ENCODE data around the gene SLC49A3. TPM values are rescaled to one million over a fixed set of nuclear protein-coding genes. Genes with fewer than 3 reads are reported as not detected.
"Not testable (repeated sequence)": the region's sequence is repeated elsewhere in the genome, so short reads cannot be mapped to it uniquely, and the experiment has no call there.

Gene SLC49A3
- polyA plus RNA-seq, 3 donors, result 9.5 to 29.8 (median 11.1) TPM

DNA sequence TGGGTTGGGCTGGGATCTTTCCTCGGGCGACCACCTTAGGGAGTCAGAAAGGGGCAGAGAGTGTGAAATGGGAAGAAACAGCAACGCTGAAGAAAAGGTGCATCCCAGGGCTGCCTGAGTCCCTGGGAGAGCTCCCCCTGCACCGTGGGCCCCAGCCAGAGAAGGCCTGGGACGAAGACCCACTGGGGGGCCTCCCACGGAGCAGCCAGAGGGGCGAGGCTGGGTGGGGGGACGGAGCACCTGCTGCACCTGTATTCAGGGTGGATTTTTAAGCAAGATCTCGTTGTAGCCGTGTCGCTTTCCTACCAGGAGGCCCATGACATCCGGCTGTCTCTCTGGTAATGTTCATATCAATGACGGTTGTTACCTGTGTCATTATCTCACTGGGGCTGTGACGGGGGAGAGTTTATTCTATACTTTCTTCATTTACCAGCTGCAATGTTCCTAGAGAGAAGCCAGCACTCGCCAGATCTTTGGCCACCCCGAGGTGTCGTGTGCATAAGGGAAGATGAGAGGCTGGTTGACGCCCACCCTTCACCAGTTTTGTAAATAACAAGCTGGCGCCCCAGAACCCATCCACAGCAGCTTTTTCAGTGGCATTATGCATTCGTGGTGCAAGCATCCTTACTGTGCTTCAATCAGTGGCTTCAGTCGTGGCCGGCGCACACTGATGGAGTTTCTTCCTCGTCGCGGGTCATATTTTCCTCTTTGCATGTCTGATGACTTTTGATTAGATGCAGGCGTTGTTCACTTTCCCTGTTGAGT lies 11.0 kb upstream of the SLC49A3 start:
- Histone ChIP-seq H3K4me1 (ENCODE audit: control insufficient read depth in 1 of 2, insufficient read depth in 2 of 2, low read length in 2 of 2) (peaks cover 24 to 32% of the 10 kb centered on the region in 2 donors), H3K9me3 (replicated peaks in 1 of 2; ENCODE audit: control insufficient read depth in 1 of 2, insufficient read depth in 1 of 2, low read length in 2 of 2) (no peaks in the 10 kb centered on the region), H3K9ac (ENCODE audit: insufficient read depth, low read length, poor library complexity, severe bottlenecking) (no peak overlapping the region), H2AFZ (ENCODE audit: insufficient read depth, low read depth, low read length, poor library complexity, severe bottlenecking) (peak overlapping the region; percentile 32), H3K27me3 (ENCODE audit: control insufficient read depth in 2 of 2, insufficient read depth in 2 of 2, low read length in 2 of 2) (no peaks in the 10 kb centered on the region), H3K4me3 (replicated peaks in 1 of 3; ENCODE audit: low read depth in 2 of 3, low read length in 3 of 3) (peak overlapping the region in 1 of 3 experiments; percentile 41), H3K36me3 (replicated peaks in 1 of 2; ENCODE audit: control insufficient read depth in 1 of 2, insufficient read depth in 2 of 2, low read length in 2 of 2) (no peaks in the 10 kb centered on the region), H3K4me2 (replicated peaks; ENCODE audit: extremely low read depth, low read length, poor library complexity, severe bottlenecking) (peak overlapping the region; percentile 57), H4K20me1 (ENCODE audit: insufficient read depth, low read length) (no peaks in the 10 kb centered on the region), H3K79me2 (ENCODE audit: insufficient read depth, low read length) (peaks cover under 1% of the 10 kb centered on the region), H3K27ac (ENCODE audit: low read depth in 1 of 2, low read length in 2 of 2) (peak overlapping the region; percentile 78 to 79)
- H3K36me3 Mint-ChIP-seq, result no peaks in the 10 kb centered on the region
- DNase-seq, result no peak
- H3K4me3 Mint-ChIP-seq, result peak overlapping the region in 1 of 2 donors; percentile 78
- H3K27ac Mint-ChIP-seq, result peak overlapping the region; percentile 89 to 97 (median 95)
- peaks cover 6 to 11% (median 9%) of the 10 kb centered on the region in 3 donors for H3K27me3 Mint-ChIP-seq (ENCODE audit: low read depth in 3 of 3)
- TF ChIP-seq, protein P1, sequence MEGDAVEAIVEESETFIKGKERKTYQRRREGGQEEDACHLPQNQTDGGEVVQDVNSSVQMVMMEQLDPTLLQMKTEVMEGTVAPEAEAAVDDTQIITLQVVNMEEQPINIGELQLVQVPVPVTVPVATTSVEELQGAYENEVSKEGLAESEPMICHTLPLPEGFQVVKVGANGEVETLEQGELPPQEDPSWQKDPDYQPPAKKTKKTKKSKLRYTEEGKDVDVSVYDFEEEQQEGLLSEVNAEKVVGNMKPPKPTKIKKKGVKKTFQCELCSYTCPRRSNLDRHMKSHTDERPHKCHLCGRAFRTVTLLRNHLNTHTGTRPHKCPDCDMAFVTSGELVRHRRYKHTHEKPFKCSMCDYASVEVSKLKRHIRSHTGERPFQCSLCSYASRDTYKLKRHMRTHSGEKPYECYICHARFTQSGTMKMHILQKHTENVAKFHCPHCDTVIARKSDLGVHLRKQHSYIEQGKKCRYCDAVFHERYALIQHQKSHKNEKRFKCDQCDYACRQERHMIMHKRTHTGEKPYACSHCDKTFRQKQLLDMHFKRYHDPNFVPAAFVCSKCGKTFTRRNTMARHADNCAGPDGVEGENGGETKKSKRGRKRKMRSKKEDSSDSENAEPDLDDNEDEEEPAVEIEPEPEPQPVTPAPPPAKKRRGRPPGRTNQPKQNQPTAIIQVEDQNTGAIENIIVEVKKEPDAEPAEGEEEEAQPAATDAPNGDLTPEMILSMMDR (IDR thresholded peaks at IDR 0.05), result no peak
- H3K4me1 Mint-ChIP-seq, result peaks cover 22% of the 10 kb centered on the region
- intact Hi-C loops (cut with micrococcal nuclease), result loop anchor here in 1 of 2 donors (10.0 kb wide), 1 partner anchor 235 kb away; the partner anchor contains the start of genes GAK and TMEM175
- peaks cover 0 to 3% (median 0%) of the 10 kb centered on the region in 7 donors for H3K9me3 Mint-ChIP-seq
- WGBS (ENCODE audit: insufficient coverage), result 84% methylated on average over 8 of the region's 27 CpGs

- H3K27me3 Mint-ChIP-seq (ENCODE audit: low read depth in 3 of 3), result peaks cover 11 to 24% (median 20%) of the 10 kb centered on the region in 3 donors
- not testable (repeated sequence) for H3K4me2 ChIP-seq (replicated peaks; ENCODE audit: extremely low read depth, low read length, poor library complexity, severe bottlenecking); H3K36me3 ChIP-seq (replicated peaks in 1 of 2; ENCODE audit: control insufficient read depth in 1 of 2, insufficient read depth in 2 of 2, low read length in 2 of 2); H3K4me3 Mint-ChIP-seq; H3K79me2 ChIP-seq (ENCODE audit: insufficient read depth, low read length); H3K36me3 Mint-ChIP-seq; H2AFZ ChIP-seq (ENCODE audit: insufficient read depth, low read depth, low read length, poor library complexity, severe bottlenecking); DNase-seq; H3K9me3 Mint-ChIP-seq; H3K9ac ChIP-seq (ENCODE audit: insufficient read depth, low read length, poor library complexity, severe bottlenecking); H3K9me3 ChIP-seq (replicated peaks in 1 of 2; ENCODE audit: control insufficient read depth in 1 of 2, insufficient read depth in 1 of 2, low read length in 2 of 2); H3K27me3 ChIP-seq (ENCODE audit: control insufficient read depth in 2 of 2, insufficient read depth in 2 of 2, low read length in 2 of 2); H3K27ac ChIP-seq (ENCODE audit: low read depth in 1 of 2, low read length in 2 of 2); H4K20me1 ChIP-seq (ENCODE audit: insufficient read depth, low read length); H3K27ac Mint-ChIP-seq; H3K4me3 ChIP-seq (replicated peaks in 1 of 3; ENCODE audit: low read depth in 2 of 3, low read length in 3 of 3)
- intact Hi-C loops (cut with micrococcal nuclease), result loop anchor here in 1 of 2 donors (10.0 kb wide), 1 partner anchor 240 kb away; the partner anchor contains the start of genes GAK and TMEM175
- H3K4me1 Mint-ChIP-seq, result peaks cover 21% of the 10 kb centered on the region
- H3K4me1 ChIP-seq (ENCODE audit: control insufficient read depth in 1 of 2, insufficient read depth in 2 of 2, low read length in 2 of 2), result peaks cover 21 to 22% of the 10 kb centered on the region in 2 donors
- 88% methylated on average over 3 of the region's 12 CpGs for WGBS (ENCODE audit: insufficient coverage)
Observed at GRCh38 chr4:694341-694940, 5.5 kb upstream of the SLC49A3 start.
